ENCODE data around the gene SNRPD2.

The SNRPD2 gene

GRCh38 chr19:45638930-45639729 lies 52.6 kb downstream of the SNRPD2 start, which contains the start of gene EML2:
Gene EML2, minus strand, starts transcription at chr19:45639397. Its CDS starts 21 bp downstream, at chr19:45639376.
- in situ Hi-C loops (cut with MboI; ENCODE audit: low pct_unique_long_range_greater_than_20kb, low sequenced_read_pairs), result no loop called here
- peak; percentile 41 for DNase-seq

GRCh38 chr19:45637890-45638667 lies 53.7 kb downstream of the SNRPD2 start:
- DNase-seq, result no peak
- in situ Hi-C loops (cut with MboI; ENCODE audit: low pct_unique_long_range_greater_than_20kb, low sequenced_read_pairs), result no loop called here

Data from KBM-7 (cell line).